HepG2 (cell line): ENCODE data around the gene PFDN5. TPM values are rescaled to one million over a fixed set of nuclear protein-coding genes. Genes with fewer than 3 reads are reported as not detected.

Experiments
- polyA plus RNA-seq, 8 experiments: library from polyadenylated mRNA; depleted of rRNA in 3 of 8; stranded (reverse) in 7 of 8; unstranded in 1 of 8; fragments of >200 nt; fragmentation: Illumina TruSeq in 4 of 8; extraction: Trizol in 4 of 8; gene quantifications; 2 replicates each; pipeline versions ENCODE4 v1.2.1 to v1.2.3, GENCODE V29; 2011 to 2016; ENCODE audit warnings: low read depth in 4 of 8, missing spikeins in 1 of 8, mixed read lengths in 1 of 8; ENCODE audit not compliant: insufficient read depth in 1 of 8
- total RNA-seq, 5 experiments: library from RNA; depleted of rRNA; stranded (reverse); fragments of >200 nt; fragmentation: Illumina TruSeq; extraction: Trizol; gene quantifications; 2 replicates each; pipeline ENCODE4 v1.2.3, GENCODE V29; 2016; ENCODE audit warnings: low read depth in 1 of 5

The PFDN5 gene
- total and polyA plus RNA-seq, 2 of the 13 experiments (the other 11 are each of a cell fraction or from before 2014, with no cell fraction given), result 449 to 462 TPM

Other genes starting within 250 kb of the PFDN5 start
- 3.2 and 8.9 TPM in 2 replicates for gene TNS2, start 245.5 kb upstream of the PFDN5 start, total RNA-seq (2016; rRNA removed; fragmentation: Illumina TruSeq; extraction: Trizol)
- 18.0 and 20.4 TPM in 2 replicates for gene TNS2, start 245.5 kb upstream of the PFDN5 start, polyA plus RNA-seq (2011; rRNA removed)
- gene SPRYD3, start 216.2 kb upstream of the PFDN5 start, total RNA-seq (2016; rRNA removed; fragmentation: Illumina TruSeq; extraction: Trizol), result 9.0 and 9.2 TPM in 2 replicates
- gene SPRYD3, start 216.2 kb upstream of the PFDN5 start, polyA plus RNA-seq (2011; rRNA removed), result 9.2 and 10.7 TPM in 2 replicates
- 2.1 and 3.9 TPM in 2 replicates for gene IGFBP6, start 197.9 kb upstream of the PFDN5 start, total RNA-seq (2016; rRNA removed; fragmentation: Illumina TruSeq; extraction: Trizol)
- 22.6 and 25.2 TPM in 2 replicates for gene IGFBP6, start 197.9 kb upstream of the PFDN5 start, polyA plus RNA-seq (2011; rRNA removed)
- gene SOAT2, start 192.1 kb upstream of the PFDN5 start, total RNA-seq (2016; rRNA removed; fragmentation: Illumina TruSeq; extraction: Trizol), result 6.1 and 14.9 TPM in 2 replicates
- gene SOAT2, start 192.1 kb upstream of the PFDN5 start, polyA plus RNA-seq (2011; rRNA removed), result 108 and 131 TPM in 2 replicates
- 15.0 and 16.9 TPM in 2 replicates for gene ZNF740, start 114.8 kb upstream of the PFDN5 start, total RNA-seq (2016; rRNA removed; fragmentation: Illumina TruSeq; extraction: Trizol)
- gene ZNF740, start 114.8 kb upstream of the PFDN5 start, polyA plus RNA-seq (2011; rRNA removed), result 19.0 and 22.0 TPM in 2 replicates
- 2.7 and 7.2 TPM in 2 replicates for gene CSAD, start 114.6 kb upstream of the PFDN5 start, total RNA-seq (2016; rRNA removed; fragmentation: Illumina TruSeq; extraction: Trizol)
- 23.5 and 25.2 TPM in 2 replicates for gene CSAD, start 114.6 kb upstream of the PFDN5 start, polyA plus RNA-seq (2011; rRNA removed)
- 0.13 and 0.18 TPM in 2 replicates for gene ITGB7, start 88.3 kb upstream of the PFDN5 start, total RNA-seq (2016; rRNA removed; fragmentation: Illumina TruSeq; extraction: Trizol)
- gene ITGB7, start 88.3 kb upstream of the PFDN5 start, polyA plus RNA-seq (2011; rRNA removed), result 0.14 and 0.16 TPM in 2 replicates
- 0.77 and 0.91 TPM in 2 replicates for gene RARG, start 63.3 kb upstream of the PFDN5 start, total RNA-seq (2016; rRNA removed; fragmentation: Illumina TruSeq; extraction: Trizol)
- gene RARG, start 63.3 kb upstream of the PFDN5 start, polyA plus RNA-seq (2011; rRNA removed), result 1.5 and 1.6 TPM in 2 replicates
- gene ESPL1, start 27.2 kb upstream of the PFDN5 start, total RNA-seq (2016; rRNA removed; fragmentation: Illumina TruSeq; extraction: Trizol), result 11.5 and 11.6 TPM in 2 replicates
- gene ESPL1, start 27.2 kb upstream of the PFDN5 start, polyA plus RNA-seq (2011; rRNA removed), result 5.3 and 5.8 TPM in 2 replicates
- gene MYG1, start 4.2 kb downstream of the PFDN5 start, total RNA-seq (2016; rRNA removed; fragmentation: Illumina TruSeq; extraction: Trizol), result 58.0 and 62.6 TPM in 2 replicates
- gene MYG1, start 4.2 kb downstream of the PFDN5 start, polyA plus RNA-seq (2011; rRNA removed), result 38.6 and 40.7 TPM in 2 replicates
- 47.6 and 49.9 TPM in 2 replicates for gene AAAS, start 26.1 kb downstream of the PFDN5 start, total RNA-seq (2016; rRNA removed; fragmentation: Illumina TruSeq; extraction: Trizol)
- 52.0 and 54.0 TPM in 2 replicates for gene AAAS, start 26.1 kb downstream of the PFDN5 start, polyA plus RNA-seq (2011; rRNA removed)
- gene SP7, start 40.8 kb downstream of the PFDN5 start, total RNA-seq (2016; rRNA removed; fragmentation: Illumina TruSeq; extraction: Trizol), result not detected in 2 replicates
- gene SP7, start 40.8 kb downstream of the PFDN5 start, polyA plus RNA-seq (2011; rRNA removed), result not detected in 2 replicates
- gene SP1, start 84.6 kb downstream of the PFDN5 start, total RNA-seq (2016; rRNA removed; fragmentation: Illumina TruSeq; extraction: Trizol), result 27.5 and 46.7 TPM in 2 replicates
- 26.5 and 27.3 TPM in 2 replicates for gene SP1, start 84.6 kb downstream of the PFDN5 start, polyA plus RNA-seq (2011; rRNA removed)
- 0.58 and 0.90 TPM in 2 replicates for gene AMHR2, start 128.3 kb downstream of the PFDN5 start, total RNA-seq (2016; rRNA removed; fragmentation: Illumina TruSeq; extraction: Trizol)
- 0.24 and 0.50 TPM in 2 replicates for gene AMHR2, start 128.3 kb downstream of the PFDN5 start, polyA plus RNA-seq (2011; rRNA removed)
- gene PRR13, start 146.2 kb downstream of the PFDN5 start, total RNA-seq (2016; rRNA removed; fragmentation: Illumina TruSeq; extraction: Trizol), result 102 and 109 TPM in 2 replicates
- 65.0 and 70.4 TPM in 2 replicates for gene PRR13, start 146.2 kb downstream of the PFDN5 start, polyA plus RNA-seq (2011; rRNA removed)
- 154 and 265 TPM in 2 replicates for gene PCBP2, start 156.6 kb downstream of the PFDN5 start, total RNA-seq (2016; rRNA removed; fragmentation: Illumina TruSeq; extraction: Trizol)
- 345 and 390 TPM in 2 replicates for gene PCBP2, start 156.6 kb downstream of the PFDN5 start, polyA plus RNA-seq (2011; rRNA removed)
- 0.13 and 0.20 TPM in 2 replicates for gene MAP3K12, start 203.9 kb downstream of the PFDN5 start, total RNA-seq (2016; rRNA removed; fragmentation: Illumina TruSeq; extraction: Trizol)
- gene MAP3K12, start 203.9 kb downstream of the PFDN5 start, polyA plus RNA-seq (2011; rRNA removed), result 1.1 and 1.3 TPM in 2 replicates
- gene TARBP2, start 205.7 kb downstream of the PFDN5 start, total RNA-seq (2016; rRNA removed; fragmentation: Illumina TruSeq; extraction: Trizol), result 39.5 and 55.5 TPM in 2 replicates
- gene TARBP2, start 205.7 kb downstream of the PFDN5 start, polyA plus RNA-seq (2011; rRNA removed), result 47.0 and 49.2 TPM in 2 replicates
- gene NPFF, start 211.9 kb downstream of the PFDN5 start, total RNA-seq (2016; rRNA removed; fragmentation: Illumina TruSeq; extraction: Trizol), result 0.51 TPM in 1 of 2 replicates, not detected in the other
- gene NPFF, start 211.9 kb downstream of the PFDN5 start, polyA plus RNA-seq (2011; rRNA removed), result not detected in 2 replicates